Activated naive CD4-positive, alpha-beta T cell treated with anti-CD3 and anti-CD28 coated beads, Interleukin-2, amount 10 ng/mL, durations not matched to agents 7 days and 5 days (primary cell): ENCODE results near the gene PPP1R15B.

ENCODE experiments used
- CTCF ChIA-PET: fragments of 350-600 bp; sonication (Branson Sonifier 250); formaldehyde crosslinking; loops from one replicate; lab custom pipeline; 2021; ENCODE audit warnings: antibody characterized with exemption; lab: Charles Lee
- DNase-seq: peaks from one replicate; pipeline ENCODE4 v3.0.0-alpha.2; 2020
- H3K27ac Mint-ChIP-seq: one replicate; pipeline ENCODE4 v1.8.0; 2021; ENCODE audit warnings: mild to moderate bottlenecking, moderate library complexity, mixed read lengths
- H3K27me3 Mint-ChIP-seq: one replicate; pipeline ENCODE4 v1.8.0; 2021; ENCODE audit warnings: mild to moderate bottlenecking, mixed read lengths
- H3K36me3 Mint-ChIP-seq: one replicate; pipeline ENCODE4 v1.8.0; 2021; ENCODE audit warnings: mixed read lengths
- H3K4me1 Mint-ChIP-seq: one replicate; pipeline ENCODE4 v1.8.0; 2021; ENCODE audit warnings: mixed read lengths
- H3K4me3 Mint-ChIP-seq: one replicate; pipeline ENCODE4 v1.8.0; 2021; ENCODE audit warnings: mild to moderate bottlenecking, moderate library complexity, mixed read lengths
- H3K9me3 Mint-ChIP-seq: one replicate; pipeline ENCODE4 v1.8.0; 2021; ENCODE audit warnings: mixed read lengths

Gene PPP1R15B

GRCh38 chr1:204411451-204412204 is at the start of gene PPP1R15B:
Gene PPP1R15B (minus strand): TSS chr1:204411817. CDS start chr1:204411411, 406 bp downstream.
- DNase-seq, result peak; percentile 97

GRCh38 chr1:204460346-204460745 is 48.7 kb upstream of the PPP1R15B start:
- H3K4me1 Mint-ChIP-seq, result peaks cover 58% of the 10 kb centered on the region
- H3K27me3 Mint-ChIP-seq, result no peaks in the 10 kb centered on the region
- CTCF ChIA-PET, result interaction anchor here (0.7 to 1.1 kb wide), 2 partner anchors 14 to 347 kb away, joined by 3 read pairs; no protein-coding TSS in a partner anchor
- H3K36me3 Mint-ChIP-seq, result peaks cover 53% of the 10 kb centered on the region
- H3K4me3 Mint-ChIP-seq, result no peak overlapping the region
- peak overlapping the region; percentile 94 for H3K27ac Mint-ChIP-seq
- H3K9me3 Mint-ChIP-seq, result no peaks in the 10 kb centered on the region
- no peak for DNase-seq

More at GRCh38 chr1:204411451-204412204, at the start of gene PPP1R15B:
- CTCF ChIA-PET, result interaction anchor here (1.1 to 4.7 kb wide), 3 partner anchors 12 to 92 kb away, joined by 3 to 41 read pairs (median 3); no protein-coding TSS in a partner anchor
- H3K36me3 Mint-ChIP-seq, result peaks cover 39% of the 10 kb centered on the region
- H3K9me3 Mint-ChIP-seq, result no peaks in the 10 kb centered on the region
- no peaks in the 10 kb centered on the region for H3K27me3 Mint-ChIP-seq
- H3K4me1 Mint-ChIP-seq, result peaks cover 13% of the 10 kb centered on the region
- H3K4me3 Mint-ChIP-seq, result peak within 1 kb of the TSS; percentile 98
- H3K27ac Mint-ChIP-seq, result peak within 1 kb of the TSS; percentile 99

- CTCF ChIA-PET, result interaction anchor here (1.1 kb wide), 1 partner anchor 348 kb away, joined by 3 read pairs; no protein-coding TSS in a partner anchor
- H3K36me3 Mint-ChIP-seq, result peaks cover 50% of the 10 kb centered on the region
- peaks cover 55% of the 10 kb centered on the region for H3K4me1 Mint-ChIP-seq
- no peaks in the 10 kb centered on the region for H3K9me3 Mint-ChIP-seq
- DNase-seq, result no peak
- H3K4me3 Mint-ChIP-seq, result no peak overlapping the region
- no peak overlapping the region for H3K27ac Mint-ChIP-seq
- H3K27me3 Mint-ChIP-seq, result no peaks in the 10 kb centered on the region
Measured at GRCh38 chr1:204459706-204460105, 48.1 kb upstream of the PPP1R15B start.

- H3K4me1 Mint-ChIP-seq, result peaks cover 48% of the 10 kb centered on the region
- H3K27me3 Mint-ChIP-seq, result no peaks in the 10 kb centered on the region
- no peak overlapping the region for H3K4me3 Mint-ChIP-seq
- CTCF ChIA-PET, result interaction anchor here (1.4 to 3.4 kb wide), 3 partner anchors 11 to 349 kb away, joined by 4 to 22 read pairs (median 6); no protein-coding TSS in a partner anchor
- no peak for DNase-seq
- peaks cover 49% of the 10 kb centered on the region for H3K36me3 Mint-ChIP-seq
- H3K9me3 Mint-ChIP-seq, result no peaks in the 10 kb centered on the region
- H3K27ac Mint-ChIP-seq, result no peak overlapping the region
Measured at GRCh38 chr1:204457666-204458065, 46.0 kb upstream of the PPP1R15B start.

- Mint-ChIP-seq H3K27me3 (no peaks in the 10 kb centered on the region), H3K4me3 (no peak overlapping the region), H3K9me3 (no peaks in the 10 kb centered on the region), H3K36me3 (peaks cover 50% of the 10 kb centered on the region), H3K4me1 (peaks cover 44% of the 10 kb centered on the region), H3K27ac (no peak overlapping the region)
- DNase-seq, result no peak
- CTCF ChIA-PET, result interaction anchor here (1.9 to 3.4 kb wide), 2 partner anchors 11 to 350 kb away, joined by 6 to 22 read pairs; no protein-coding TSS in a partner anchor
Measured at GRCh38 chr1:204456826-204457442, 45.3 kb upstream of the PPP1R15B start.

- Mint-ChIP-seq H3K27ac (no peak overlapping the region), H3K27me3 (no peaks in the 10 kb centered on the region), H3K4me1 (peaks cover 38% of the 10 kb centered on the region), H3K4me3 (no peak overlapping the region), H3K9me3 (no peaks in the 10 kb centered on the region), H3K36me3 (peaks cover 47% of the 10 kb centered on the region)
- no peak for DNase-seq
- CTCF ChIA-PET, result interaction anchor here (3.4 to 15.5 kb wide), 2 partner anchors 9 to 45 kb away, joined by 22 to 508 read pairs; partner anchors contain the start of gene PIK3C2B
Measured at GRCh38 chr1:204455831-204456145, 44.2 kb upstream of the PPP1R15B start.

- H3K27ac Mint-ChIP-seq, result peak overlapping the region; percentile 54
Measured at GRCh38 chr1:204455063-204455830, 43.6 kb upstream of the PPP1R15B start.

GRCh38 chr1:204454476-204454875 is 42.9 kb upstream of the PPP1R15B start:
- Mint-ChIP-seq H3K27ac (peak overlapping the region; percentile 54), H3K4me3 (no peak overlapping the region), H3K27me3 (no peaks in the 10 kb centered on the region), H3K36me3 (peaks cover 38% of the 10 kb centered on the region), H3K4me1 (peaks cover 38% of the 10 kb centered on the region), H3K9me3 (no peaks in the 10 kb centered on the region)
- CTCF ChIA-PET, result interaction anchor here (0.8 to 15.5 kb wide), 3 partner anchors 8 to 56 kb away, joined by 3 to 508 read pairs (median 4); partner anchors contain the start of gene PIK3C2B
- no peak for DNase-seq

More at GRCh38 chr1:204455063-204455830, 43.6 kb upstream of the PPP1R15B start:
- peaks cover 45% of the 10 kb centered on the region for H3K36me3 Mint-ChIP-seq
- CTCF ChIA-PET, result interaction anchor here (0.8 to 15.5 kb wide), 3 partner anchors 9 to 45 kb away, joined by 4 to 508 read pairs (median 22); partner anchors contain the start of gene PIK3C2B
- peaks cover 38% of the 10 kb centered on the region for H3K4me1 Mint-ChIP-seq
- no peak for DNase-seq
- H3K4me3 Mint-ChIP-seq, result no peak overlapping the region
- H3K27me3 Mint-ChIP-seq, result no peaks in the 10 kb centered on the region
- H3K9me3 Mint-ChIP-seq, result no peaks in the 10 kb centered on the region

GRCh38 chr1:204453141-204453772 is 41.6 kb upstream of the PPP1R15B start:
- peak; percentile 81 for DNase-seq
- Mint-ChIP-seq H3K4me1 (peaks cover 50% of the 10 kb centered on the region), H3K27me3 (no peaks in the 10 kb centered on the region), H3K27ac (peak overlapping the region; percentile 87), H3K36me3 (peaks cover 35% of the 10 kb centered on the region), H3K9me3 (no peaks in the 10 kb centered on the region), H3K4me3 (peak overlapping the region; percentile 19)
- CTCF ChIA-PET, result interaction anchor here (15.5 kb wide), 1 partner anchor 47 kb away, joined by 508 read pairs; the partner anchor contains the start of gene PIK3C2B

- peaks cover 58% of the 10 kb centered on the region for H3K4me1 Mint-ChIP-seq
- peaks cover 37% of the 10 kb centered on the region for H3K36me3 Mint-ChIP-seq
- H3K27me3 Mint-ChIP-seq, result no peaks in the 10 kb centered on the region
- no peak for DNase-seq
- CTCF ChIA-PET, result interaction anchor here (0.9 to 15.5 kb wide), 3 partner anchors 14 to 355 kb away, joined by 3 to 508 read pairs (median 6); partner anchors contain the start of gene PIK3C2B
- H3K9me3 Mint-ChIP-seq, result no peaks in the 10 kb centered on the region
- H3K4me3 Mint-ChIP-seq, result no peak overlapping the region
- peak overlapping the region; percentile 25 for H3K27ac Mint-ChIP-seq
Measured at GRCh38 chr1:204451352-204452124, 39.9 kb upstream of the PPP1R15B start.

GRCh38 chr1:204450461-204451257 is 39.0 kb upstream of the PPP1R15B start:
- Mint-ChIP-seq H3K4me3 (no peak overlapping the region), H3K4me1 (peaks cover 63% of the 10 kb centered on the region), H3K27me3 (no peaks in the 10 kb centered on the region), H3K36me3 (peaks cover 42% of the 10 kb centered on the region), H3K27ac (no peak overlapping the region), H3K9me3 (no peaks in the 10 kb centered on the region)
- CTCF ChIA-PET, result interaction anchor here (0.6 to 15.5 kb wide), 6 partner anchors 13 to 356 kb away, joined by 3 to 508 read pairs (median 4); partner anchors contain the start of gene PIK3C2B
- DNase-seq, result no peak
